Mononuclear cell (primary cell): ENCODE data around the gene UBE2K. TPM values are rescaled to one million over a fixed set of nuclear protein-coding genes. Genes with fewer than 3 reads are reported as not detected.
"Not testable (repeated sequence)": the region's sequence is repeated elsewhere in the genome, so short reads cannot be mapped to it uniquely, and the experiment has no call there.

ENCODE experiments used
- H3K27me3 ChIP-seq: 2 replicates; pipeline ENCODE4 v1.6.0; 2011; ENCODE audit warnings: low read length, control low read depth; ENCODE audit not compliant: insufficient read depth
- H3K4me1 ChIP-seq: 2 replicates; pipeline ENCODE4 v1.5.1; 2011; ENCODE audit warnings: mild to moderate bottlenecking, low read length, control low read depth; ENCODE audit not compliant: insufficient read depth
- H3K4me3 ChIP-seq: 2 replicates; pipeline ENCODE4 v1.5.1; 2011; ENCODE audit warnings: mild to moderate bottlenecking, low read length, moderate library complexity
- H3K9me3 ChIP-seq: 2 replicates; pipeline ENCODE4 v1.5.1; 2011; ENCODE audit warnings: low read depth, mild to moderate bottlenecking, control low read depth, low read length
- total RNA-seq: library from RNA; depleted of rRNA; stranded (reverse); fragments of >200 nt; gene quantifications from one replicate; pipeline ENCODE4 v1.2.3, GENCODE V29; 2012

UBE2K gene, protein sequence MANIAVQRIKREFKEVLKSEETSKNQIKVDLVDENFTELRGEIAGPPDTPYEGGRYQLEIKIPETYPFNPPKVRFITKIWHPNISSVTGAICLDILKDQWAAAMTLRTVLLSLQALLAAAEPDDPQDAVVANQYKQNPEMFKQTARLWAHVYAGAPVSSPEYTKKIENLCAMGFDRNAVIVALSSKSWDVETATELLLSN
- 17.1 TPM for total RNA-seq

- H3K4me1 ChIP-seq: peaks cover 27% of the 10 kb centered on the region
- H3K27me3 ChIP-seq: no peaks in the 10 kb centered on the region
- no peaks in the 10 kb centered on the region for H3K9me3 ChIP-seq
- H3K4me3 ChIP-seq: peak within 1 kb of the TSS; percentile 98
Observed at GRCh38 chr4:39697740-39698423, at the start of gene UBE2K. TSS of gene UBE2K (plus strand) at chr4:39698136. CDS start at chr4:39698328, 192 bp downstream.

- H3K4me1 ChIP-seq: no peaks in the 10 kb centered on the region
- no peaks in the 10 kb centered on the region for H3K9me3 ChIP-seq
- no peak overlapping the region for H3K4me3 ChIP-seq
- no peaks in the 10 kb centered on the region for H3K27me3 ChIP-seq
Observed at GRCh38 chr4:39648213-39648612, 49.7 kb upstream of the UBE2K start.

GRCh38 chr4:39648827-39649558, 48.9 kb upstream of the UBE2K start:
- Histone ChIP-seq H3K9me3 (no peaks in the 10 kb centered on the region), H3K27me3 (no peaks in the 10 kb centered on the region), H3K4me1 (no peaks in the 10 kb centered on the region), H3K4me3 (no peak overlapping the region)

GRCh38 chr4:39649639-39650265, 48.2 kb upstream of the UBE2K start:
- H3K9me3 ChIP-seq: no peaks in the 10 kb centered on the region
- H3K4me3 ChIP-seq: no peak overlapping the region
- H3K27me3 ChIP-seq: no peaks in the 10 kb centered on the region
- H3K4me1 ChIP-seq: no peaks in the 10 kb centered on the region

- H3K4me3 ChIP-seq, H3K27me3 ChIP-seq, H3K4me1 ChIP-seq, H3K9me3 ChIP-seq: not testable (repeated sequence)
Observed at GRCh38 chr4:39651586-39651985, 46.4 kb upstream of the UBE2K start.

DNA sequence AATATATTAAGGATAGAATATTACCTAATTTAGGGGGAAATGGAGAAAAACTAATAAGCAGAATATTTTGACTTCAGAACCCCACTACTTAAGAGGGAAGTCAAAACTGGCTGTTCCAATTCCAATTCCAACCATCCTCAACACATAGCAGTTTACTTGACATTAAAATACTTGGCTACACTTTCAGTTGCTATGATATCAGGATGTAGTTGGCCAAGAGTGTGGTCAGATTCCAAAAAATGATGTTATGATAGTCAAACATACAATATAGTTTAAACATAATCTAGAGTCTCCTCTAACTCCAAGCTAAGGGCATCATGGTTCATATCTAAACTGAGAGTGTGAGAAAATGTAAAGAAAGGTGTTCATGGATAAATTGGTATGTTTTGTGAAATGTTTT, 42.7 kb upstream of the UBE2K start:
- H3K9me3 ChIP-seq: no peaks in the 10 kb centered on the region
- peaks cover 10% of the 10 kb centered on the region for H3K4me1 ChIP-seq
- no peak overlapping the region for H3K4me3 ChIP-seq
- H3K27me3 ChIP-seq: no peaks in the 10 kb centered on the region

DNA sequence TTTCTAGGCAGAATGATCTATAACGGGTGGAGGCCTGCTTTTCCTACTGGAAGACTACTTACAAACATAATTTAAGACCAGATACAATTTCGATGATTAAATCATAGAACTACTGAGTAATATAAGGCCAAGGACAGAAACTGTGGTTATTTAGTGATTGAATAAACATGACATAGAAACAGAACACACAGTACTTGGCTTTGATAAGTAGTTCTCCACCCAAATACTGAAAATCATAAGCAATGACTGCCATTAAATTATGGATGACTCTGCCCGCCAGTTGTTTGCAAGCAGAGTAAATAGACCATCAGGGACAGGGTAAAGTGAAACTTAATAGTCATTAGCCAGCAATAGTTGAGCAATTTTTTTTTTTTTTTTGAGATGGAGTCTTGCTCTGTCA, 42.1 kb upstream of the UBE2K start:
- no peak overlapping the region for H3K4me3 ChIP-seq
- no peaks in the 10 kb centered on the region for H3K9me3 ChIP-seq
- H3K27me3 ChIP-seq: no peaks in the 10 kb centered on the region
- H3K4me1 ChIP-seq: peaks cover 10% of the 10 kb centered on the region

- H3K9me3 ChIP-seq, H3K27me3 ChIP-seq, H3K4me3 ChIP-seq: not testable (repeated sequence)
- H3K4me1 ChIP-seq: peaks cover 10% of the 10 kb centered on the region
Observed at GRCh38 chr4:39656638-39657037, 41.3 kb upstream of the UBE2K start.

DNA sequence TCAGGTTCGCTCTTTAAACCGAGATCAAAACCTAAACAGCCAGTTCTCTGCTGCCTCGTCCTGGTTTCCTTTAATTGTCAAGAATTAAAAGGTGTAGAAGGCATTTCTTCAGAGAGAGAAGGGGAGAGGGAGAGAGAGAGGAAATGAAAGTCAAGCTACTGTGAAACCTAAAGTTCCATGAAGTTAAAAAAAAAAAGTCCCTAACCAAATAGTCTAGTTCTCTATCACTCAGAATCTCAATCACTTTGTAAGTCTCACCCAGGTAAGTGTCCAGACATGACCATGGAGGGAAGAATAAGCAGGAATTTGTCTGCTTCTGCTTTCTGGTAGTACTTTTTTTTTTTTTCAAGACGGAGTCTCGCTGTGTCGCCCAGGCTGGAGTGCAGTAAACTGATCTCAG, 40.5 kb upstream of the UBE2K start:
- Histone ChIP-seq H3K4me1 (peaks cover 10% of the 10 kb centered on the region), H3K27me3 (no peaks in the 10 kb centered on the region), H3K4me3 (no peak overlapping the region), H3K9me3 (no peaks in the 10 kb centered on the region)

GRCh38 chr4:39658756-39659155, 39.2 kb upstream of the UBE2K start:
- Histone ChIP-seq H3K4me3 (no peak overlapping the region), H3K9me3 (no peaks in the 10 kb centered on the region), H3K4me1 (peaks cover 10% of the 10 kb centered on the region), H3K27me3 (no peaks in the 10 kb centered on the region)

DNA sequence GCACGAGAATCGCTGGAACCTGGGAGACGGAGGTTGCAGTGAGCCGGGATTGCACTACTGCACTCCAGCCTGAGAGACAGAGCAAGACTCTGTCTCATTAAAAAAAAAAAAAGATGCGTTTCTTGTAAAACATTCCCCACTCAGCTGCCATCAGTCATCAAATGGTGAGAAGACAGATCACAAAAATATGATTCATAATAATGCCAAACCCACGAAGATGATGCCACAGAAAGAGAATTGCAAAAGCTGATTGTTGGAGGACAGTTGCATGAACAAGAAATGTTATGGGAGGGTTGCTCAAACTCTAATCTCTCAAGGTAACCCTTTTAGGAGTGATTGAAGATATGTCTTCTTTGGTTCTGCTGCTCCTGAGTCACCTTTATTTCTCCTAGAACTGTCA, 37.9 kb upstream of the UBE2K start:
- no peak overlapping the region for H3K4me3 ChIP-seq
- H3K27me3 ChIP-seq: no peaks in the 10 kb centered on the region
- H3K9me3 ChIP-seq: no peaks in the 10 kb centered on the region
- H3K4me1 ChIP-seq: peaks cover 10% of the 10 kb centered on the region

- H3K4me3 ChIP-seq: no peak overlapping the region
- H3K9me3 ChIP-seq: no peaks in the 10 kb centered on the region
- no peaks in the 10 kb centered on the region for H3K27me3 ChIP-seq
- peaks cover 10% of the 10 kb centered on the region for H3K4me1 ChIP-seq
Observed at GRCh38 chr4:39660757-39661156, 37.2 kb upstream of the UBE2K start.

- Histone ChIP-seq H3K27me3 (no peaks in the 10 kb centered on the region), H3K4me1 (peaks cover 3% of the 10 kb centered on the region), H3K4me3 (no peak overlapping the region), H3K9me3 (no peaks in the 10 kb centered on the region)
Observed at GRCh38 chr4:39662683-39663082, 35.3 kb upstream of the UBE2K start.

DNA sequence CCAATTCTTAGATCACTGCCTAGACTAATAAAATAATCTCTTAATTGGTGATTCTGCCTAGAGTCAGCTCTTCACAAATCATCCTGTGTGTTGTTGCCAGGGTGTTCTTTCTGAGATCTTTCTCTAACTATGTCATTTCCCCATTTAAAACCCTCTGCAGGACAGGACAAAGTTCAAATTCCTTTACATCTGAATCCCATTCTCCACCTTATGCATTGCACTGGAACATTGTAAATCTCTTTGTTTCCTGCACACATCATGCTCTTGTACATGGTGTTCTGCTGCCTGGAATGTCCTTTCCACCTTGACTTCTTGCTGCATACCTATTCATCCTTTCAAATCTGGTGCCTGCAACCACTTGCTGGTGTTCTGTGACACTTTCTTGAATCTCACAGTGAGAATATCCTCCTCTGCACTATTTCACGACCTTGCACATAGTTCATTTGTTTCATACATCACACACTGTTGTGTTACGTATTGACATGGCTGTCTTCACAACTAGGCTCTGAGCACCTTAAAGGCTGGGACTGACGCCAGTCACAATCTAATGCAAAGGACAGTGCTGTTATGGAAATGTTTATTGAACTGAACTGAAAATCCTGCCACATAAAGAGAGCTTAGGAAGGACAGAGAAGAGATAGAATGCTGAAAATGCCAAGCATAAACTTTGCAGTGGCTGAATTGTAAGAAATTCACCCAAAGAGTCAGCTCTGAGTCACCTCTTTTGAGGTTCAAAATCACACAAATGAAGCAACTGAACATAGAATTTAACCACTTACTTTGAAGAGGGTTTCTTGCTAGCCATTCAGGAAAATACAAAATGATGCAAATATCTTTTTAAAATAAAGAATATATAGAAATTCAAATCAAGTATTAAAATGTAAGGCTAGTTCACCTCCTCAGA, 32.9 kb upstream of the UBE2K start:
- no peaks in the 10 kb centered on the region for H3K4me1 ChIP-seq
- H3K27me3 ChIP-seq: no peaks in the 10 kb centered on the region
- H3K9me3 ChIP-seq: no peaks in the 10 kb centered on the region
- H3K4me3 ChIP-seq: no peak overlapping the region
